HG02970 (cell line): ENCODE measurements around the gene CACNA1D.

Experiments
- ATAC-seq: cut with Tn5 transposase; IDR thresholded peaks from one replicate; pipeline ENCODE4 v1.9.1; 2021; ENCODE audit warnings: mild to moderate bottlenecking, moderate library complexity, moderate number of reproducible peaks; ENCODE audit not compliant: unreplicated experiment, low FRiP score

The CACNA1D gene

DNA sequence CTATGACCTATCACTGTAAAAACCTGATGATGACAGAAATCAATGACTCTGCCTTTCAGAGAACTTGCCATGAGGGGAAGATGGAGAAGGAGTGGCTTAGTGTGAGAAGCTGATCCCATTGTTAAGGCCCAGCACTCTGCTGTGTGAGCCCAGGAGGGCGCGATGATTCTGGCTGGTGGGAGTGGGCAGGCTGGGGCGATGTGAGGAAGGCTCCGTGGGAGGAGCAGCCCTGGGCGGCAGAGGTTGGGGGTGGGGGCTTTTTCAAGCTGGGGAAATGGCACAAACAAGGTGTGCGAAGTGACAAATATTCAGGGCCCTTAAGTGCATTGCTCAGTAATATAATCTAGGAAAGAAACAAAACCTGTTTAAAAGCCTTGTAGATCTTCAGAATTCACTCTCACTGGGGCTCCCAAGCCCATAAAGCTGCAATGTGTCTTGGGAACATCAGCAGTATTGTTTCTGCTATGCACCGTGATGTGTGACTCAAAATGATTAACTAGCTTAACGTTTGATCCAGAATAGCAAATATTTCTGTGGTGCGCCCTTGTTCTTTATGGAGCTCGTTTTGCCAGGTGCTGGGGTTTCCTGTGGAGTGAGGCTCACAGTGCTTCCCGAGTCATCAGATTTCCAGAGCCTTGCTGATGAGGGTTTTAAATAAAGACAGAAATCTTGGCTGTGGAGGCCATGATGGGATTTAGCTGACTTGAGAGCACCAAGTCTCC, 210.8 kb downstream of the CACNA1D start:
- ATAC-seq: no peak

DNA sequence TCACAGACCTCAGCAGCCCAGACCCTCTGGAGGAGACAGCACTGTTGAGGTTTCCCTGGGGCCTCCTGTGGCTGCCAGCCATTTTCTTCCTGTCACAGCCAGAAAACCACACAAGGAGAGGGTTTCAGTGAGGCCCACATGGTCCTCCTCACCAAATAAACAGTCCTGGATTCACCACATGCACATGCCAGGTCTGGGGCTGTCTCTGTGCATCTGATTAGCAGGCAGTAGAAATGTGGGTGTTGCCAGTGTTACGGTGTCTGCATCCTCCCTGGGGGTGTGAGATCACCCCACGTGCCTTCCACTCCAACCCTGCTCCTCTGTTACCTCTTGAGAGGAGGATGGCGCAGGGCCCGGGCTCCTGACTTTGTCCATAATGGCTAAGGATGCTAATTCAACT, 211.4 kb downstream of the CACNA1D start:
- ATAC-seq: no peak

DNA sequence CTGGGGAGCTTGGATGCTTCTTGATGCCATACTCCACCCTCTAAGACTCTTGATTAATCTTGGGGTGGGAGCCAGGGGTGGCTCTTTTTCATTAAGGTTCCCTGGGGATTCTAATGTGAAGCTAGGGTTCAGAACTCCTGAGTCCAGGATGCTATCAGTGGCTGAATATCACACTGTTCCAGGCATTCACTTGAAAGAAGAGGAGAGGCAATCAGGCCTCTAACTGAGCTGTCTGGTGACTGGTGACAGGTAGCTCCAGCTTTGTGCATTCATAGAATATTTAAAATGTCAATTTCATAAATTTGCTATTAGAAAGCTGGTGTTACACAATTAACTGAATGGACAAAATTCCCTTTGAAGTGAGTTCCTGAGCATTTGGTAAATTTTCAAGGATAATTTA, 212.8 kb downstream of the CACNA1D start:
- no peak for ATAC-seq

DNA sequence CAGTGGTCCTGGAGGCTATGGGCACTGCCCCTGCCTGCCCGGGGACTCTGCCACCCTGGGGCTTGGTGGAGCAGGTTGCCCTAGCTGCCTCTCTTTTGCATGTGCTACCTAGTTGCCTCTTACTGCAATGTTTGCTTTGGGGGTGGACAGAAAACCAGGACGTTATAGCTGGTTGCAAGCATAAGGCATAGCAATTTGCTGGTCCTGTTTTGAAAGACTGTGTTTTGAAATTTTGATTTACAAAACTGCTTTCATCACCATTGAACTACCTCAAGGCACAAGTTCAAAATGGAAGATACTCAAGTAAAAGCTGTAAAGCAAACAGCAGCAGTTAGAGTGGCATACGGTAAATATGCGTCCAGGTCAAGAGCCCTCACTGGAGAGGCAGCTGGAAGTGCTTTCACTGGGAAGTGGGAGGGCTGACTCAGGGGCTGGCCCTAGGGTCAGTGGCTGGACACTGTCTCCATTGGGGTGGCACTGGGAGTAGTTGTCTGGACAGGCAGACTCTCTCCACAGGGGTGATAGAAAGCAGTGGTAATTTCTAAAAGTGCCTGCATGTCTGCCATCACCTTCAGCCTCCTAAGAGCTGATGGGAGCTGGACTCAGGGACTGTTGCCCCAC, 213.7 kb downstream of the CACNA1D start:
- ATAC-seq: no peak

DNA sequence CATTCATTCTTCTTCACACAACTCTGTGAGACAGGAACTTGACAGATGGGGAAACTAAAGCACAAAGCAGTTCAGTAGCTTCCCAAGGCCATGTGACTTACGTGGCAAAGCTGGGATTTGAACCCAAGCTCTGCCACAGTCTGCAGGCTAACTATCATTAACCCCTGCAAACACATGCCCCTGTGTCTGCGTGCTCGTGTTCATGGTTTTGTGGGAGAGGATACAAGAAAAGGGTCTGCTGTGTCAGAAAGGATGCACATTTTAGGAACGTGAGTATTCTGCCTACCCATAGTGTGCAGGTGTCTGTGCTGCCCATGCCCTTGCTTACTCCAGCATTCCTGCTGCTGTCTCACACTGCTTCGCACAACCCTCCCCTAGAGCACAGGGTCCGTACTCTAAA, 214.8 kb downstream of the CACNA1D start:
- no peak for ATAC-seq

DNA sequence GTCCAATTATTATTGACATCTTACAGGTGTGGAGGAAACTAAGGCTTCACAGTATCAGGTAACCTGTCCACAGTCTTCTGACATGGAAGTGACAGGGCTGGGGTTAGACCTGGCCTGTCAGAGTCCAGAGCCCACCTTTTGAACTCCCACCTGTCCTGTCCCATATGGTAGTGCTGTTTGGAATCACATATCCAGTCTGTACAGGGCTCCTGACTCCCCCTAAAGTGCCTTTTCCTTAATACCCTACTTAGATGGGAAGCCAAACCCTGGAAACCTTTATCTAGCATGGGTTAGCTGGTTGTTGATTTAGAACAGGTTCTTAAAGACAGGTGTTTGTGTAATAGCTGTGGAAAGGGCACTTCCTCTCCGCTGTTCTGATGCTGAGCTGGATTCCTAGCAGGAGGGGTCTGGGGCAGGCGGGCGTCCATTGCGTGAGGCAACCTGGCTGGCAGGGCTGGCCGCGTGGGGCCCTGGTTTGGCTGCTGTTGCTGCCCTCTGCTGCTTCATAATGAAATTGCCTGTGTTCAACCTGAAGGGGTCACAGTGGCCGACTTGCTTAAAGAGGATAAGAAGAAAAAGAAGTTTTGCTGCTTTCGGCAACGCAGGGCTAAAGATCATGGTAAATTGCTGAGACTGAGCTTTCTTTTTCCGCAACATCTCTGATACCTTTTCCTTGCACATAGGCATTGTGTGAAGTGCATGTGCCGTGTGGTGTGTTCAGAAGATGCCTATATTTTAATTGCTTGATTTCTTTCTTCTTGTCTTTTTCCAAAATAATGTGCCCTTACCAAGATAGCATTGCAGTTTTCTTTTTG, 215.7 kb downstream of the CACNA1D start:
- no peak for ATAC-seq

GRCh38 chr3:53711387-53711786, 217.0 kb downstream of the CACNA1D start:
- no peak for ATAC-seq

- no peak for ATAC-seq
These were observed 218.5 kb downstream of the CACNA1D start for GRCh38 chr3:53712817-53713388.

DNA sequence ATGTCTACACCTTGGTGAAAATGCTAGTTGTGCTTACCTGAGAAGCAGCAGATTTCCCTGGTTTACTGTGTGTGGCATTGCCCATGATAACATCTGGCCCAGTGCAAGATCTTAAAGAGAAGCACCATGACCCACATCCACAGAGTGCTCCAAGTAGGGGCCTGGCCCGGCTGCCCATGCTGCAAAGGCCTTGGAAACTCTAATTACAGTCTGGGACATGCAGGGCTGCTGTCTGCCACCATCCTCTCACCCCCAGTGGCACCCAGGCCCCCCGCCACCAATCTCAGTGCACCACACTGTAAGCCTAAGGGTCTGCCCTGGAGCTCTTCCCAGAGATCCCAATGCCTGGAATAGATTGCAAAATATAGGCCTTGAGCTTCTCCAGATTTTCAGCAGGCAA, 219.2 kb downstream of the CACNA1D start:
- no peak for ATAC-seq

GRCh38 chr3:53715815-53716483, 221.5 kb downstream of the CACNA1D start:
- ATAC-seq: no peak

- no peak for ATAC-seq
These were observed 222.6 kb downstream of the CACNA1D start for GRCh38 chr3:53716998-53717397.

- ATAC-seq: no peak
These were observed 224.1 kb downstream of the CACNA1D start for GRCh38 chr3:53718462-53718861.

- no peak for ATAC-seq
These were observed 225.4 kb downstream of the CACNA1D start for GRCh38 chr3:53719796-53720195.

- no peak for ATAC-seq
These were observed 227.0 kb downstream of the CACNA1D start for GRCh38 chr3:53721187-53722119.

DNA sequence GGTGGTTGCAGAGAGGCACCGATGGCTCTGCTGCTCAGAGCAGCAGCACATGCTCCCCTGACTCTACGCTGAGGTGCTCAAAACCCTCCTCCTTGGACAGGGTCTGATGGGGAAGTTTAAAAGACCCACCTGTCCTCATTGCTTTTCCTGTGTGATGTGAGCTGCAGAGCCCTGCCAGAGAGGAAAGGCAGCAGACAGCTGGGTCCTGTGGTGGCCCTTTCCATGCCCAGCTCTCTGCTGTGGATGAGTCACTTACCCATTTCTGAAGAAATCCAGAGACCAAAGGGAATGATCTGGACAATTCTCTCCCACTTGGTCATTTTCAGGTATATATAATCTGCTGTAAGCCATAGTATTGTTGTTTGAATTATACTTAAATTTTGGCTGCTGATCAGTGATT, 230.2 kb downstream of the CACNA1D start:
- no peak for ATAC-seq

GRCh38 chr3:53725387-53725995, 231.1 kb downstream of the CACNA1D start:
- ATAC-seq: no peak

DNA sequence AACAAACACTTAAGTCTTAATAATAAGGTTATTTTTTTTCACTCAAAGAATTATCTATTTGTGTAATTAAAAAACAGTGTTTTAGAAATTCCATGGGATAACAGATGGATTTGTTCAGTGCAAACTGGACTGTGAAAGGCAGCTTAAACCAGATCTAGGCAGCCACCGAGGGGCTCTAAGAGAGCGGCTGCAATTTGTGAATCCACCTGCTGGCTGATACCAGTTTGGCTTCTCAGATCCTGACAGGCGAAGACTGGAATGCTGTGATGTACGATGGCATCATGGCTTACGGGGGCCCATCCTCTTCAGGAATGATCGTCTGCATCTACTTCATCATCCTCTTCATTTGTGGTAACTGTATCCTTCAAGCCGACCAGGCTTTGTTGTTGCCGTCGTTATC, 232.2 kb downstream of the CACNA1D start:
- no peak for ATAC-seq

GRCh38 chr3:53728606-53729005, 234.2 kb downstream of the CACNA1D start:
- no peak for ATAC-seq

GRCh38 chr3:53729159-53729558, 234.7 kb downstream of the CACNA1D start:
- ATAC-seq: no peak
